Vagina (tissue), 2 donors: ENCODE measurements around the gene BGLAP.

Experiments used
- POLR2A ChIP-seq, 2 donors: fragments of 450-650 bp; IDR thresholded peaks; one replicate each; pipeline ENCODE4 v1.6.1; 2017; ENCODE audit warnings: antibody characterized with exemption in 2 of 2, mild to moderate bottlenecking in 2 of 2, moderate library complexity in 2 of 2
- POLR2AphosphoS5 ChIP-seq, 2 donors: sonication (generic); formaldehyde crosslinking; IDR thresholded peaks; one replicate each; pipeline ENCODE4 v1.9.0; 2017; ENCODE audit warnings: antibody characterized with exemption in 2 of 2, mild to moderate bottlenecking in 2 of 2, low read depth in 1 of 2; ENCODE audit not compliant: insufficient read depth in 1 of 2
- TF ChIP-seq, protein P1 (sequence below), 3 experiments: fragments of 450-650 bp in 2 of 3; fragments of 200-600 bp in 1 of 3; sonication (generic) in 1 of 3; IDR thresholded peaks; one replicate each; pipeline ENCODE4 v1.5.1; 2017 to 2019; ENCODE audit warnings: antibody characterized with exemption in 3 of 3, mild to moderate bottlenecking in 2 of 3, moderate library complexity in 2 of 3

DNA sequence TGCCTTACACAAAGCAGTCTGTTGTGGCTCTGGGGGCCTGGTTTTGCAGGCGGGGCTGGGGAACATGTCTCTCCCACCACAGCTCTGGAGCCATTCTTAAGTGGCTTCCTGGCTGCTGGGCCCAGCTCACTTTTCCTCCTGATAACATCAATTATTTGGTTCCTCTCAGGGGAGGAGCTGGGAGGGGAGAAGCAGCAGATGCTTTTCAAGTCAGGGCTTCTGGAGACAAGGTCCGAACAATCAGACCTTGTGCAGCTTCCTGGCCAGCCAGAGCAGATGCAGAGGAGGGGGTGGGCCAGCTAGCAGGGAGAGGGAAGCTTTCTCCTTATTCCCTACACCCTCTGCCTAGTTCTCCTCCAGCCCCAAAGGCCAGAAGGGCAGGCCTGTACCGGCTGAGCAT, 9.5 kb downstream of the BGLAP start:
- TF ChIP-seq, protein P1, sequence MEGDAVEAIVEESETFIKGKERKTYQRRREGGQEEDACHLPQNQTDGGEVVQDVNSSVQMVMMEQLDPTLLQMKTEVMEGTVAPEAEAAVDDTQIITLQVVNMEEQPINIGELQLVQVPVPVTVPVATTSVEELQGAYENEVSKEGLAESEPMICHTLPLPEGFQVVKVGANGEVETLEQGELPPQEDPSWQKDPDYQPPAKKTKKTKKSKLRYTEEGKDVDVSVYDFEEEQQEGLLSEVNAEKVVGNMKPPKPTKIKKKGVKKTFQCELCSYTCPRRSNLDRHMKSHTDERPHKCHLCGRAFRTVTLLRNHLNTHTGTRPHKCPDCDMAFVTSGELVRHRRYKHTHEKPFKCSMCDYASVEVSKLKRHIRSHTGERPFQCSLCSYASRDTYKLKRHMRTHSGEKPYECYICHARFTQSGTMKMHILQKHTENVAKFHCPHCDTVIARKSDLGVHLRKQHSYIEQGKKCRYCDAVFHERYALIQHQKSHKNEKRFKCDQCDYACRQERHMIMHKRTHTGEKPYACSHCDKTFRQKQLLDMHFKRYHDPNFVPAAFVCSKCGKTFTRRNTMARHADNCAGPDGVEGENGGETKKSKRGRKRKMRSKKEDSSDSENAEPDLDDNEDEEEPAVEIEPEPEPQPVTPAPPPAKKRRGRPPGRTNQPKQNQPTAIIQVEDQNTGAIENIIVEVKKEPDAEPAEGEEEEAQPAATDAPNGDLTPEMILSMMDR (IDR thresholded peaks at IDR 0.05), result no peak
- TF ChIP-seq POLR2AphosphoS5 (IDR thresholded peaks at IDR 0.05; ENCODE audit: insufficient read depth in 1 of 2, low read depth in 1 of 2) (no peak), POLR2A (IDR thresholded peaks at IDR 0.05) (no peak)
